ENCODE data around the gene PER1.

Gene PER1

GRCh38 chr17:8166731-8167130 lies 14.5 kb upstream of the PER1 start:
- DNase-seq (ENCODE audit: low spot score): no peak

GRCh38 chr17:8164815-8165131 lies 12.6 kb upstream of the PER1 start:
- DNase-seq (ENCODE audit: low spot score): no peak

GRCh38 chr17:8163978-8164814 lies 12.0 kb upstream of the PER1 start:
- no peak for DNase-seq (ENCODE audit: low spot score)

- no peak for DNase-seq (ENCODE audit: low spot score)
These were observed 11.1 kb upstream of the PER1 start for GRCh38 chr17:8162997-8163977.

- DNase-seq (ENCODE audit: low spot score): peak; percentile 73
These were observed 10.2 kb upstream of the PER1 start, which contains the start of gene VAMP2 for GRCh38 chr17:8162233-8162996. VAMP2 (minus strand) TSS chr17:8162948; CDS start chr17:8162879, 69 bp downstream.

GRCh38 chr17:8161289-8162232 lies 9.4 kb upstream of the PER1 start:
- no peak for DNase-seq (ENCODE audit: low spot score)

GRCh38 chr17:8160741-8161221 lies 8.6 kb upstream of the PER1 start:
- DNase-seq (ENCODE audit: low spot score): no peak

- no peak for DNase-seq (ENCODE audit: low spot score)
These were observed 8.0 kb upstream of the PER1 start for GRCh38 chr17:8160224-8160577.

- no peak for DNase-seq (ENCODE audit: low spot score)
These were observed 7.4 kb upstream of the PER1 start for GRCh38 chr17:8159459-8160223.

- DNase-seq (ENCODE audit: low spot score): no peak
These were observed 6.8 kb upstream of the PER1 start for GRCh38 chr17:8159032-8159400.

GRCh38 chr17:8158267-8159031 lies 6.2 kb upstream of the PER1 start:
- peak; percentile 89 for DNase-seq (ENCODE audit: low spot score)

GRCh38 chr17:8156246-8156992 lies 4.2 kb upstream of the PER1 start:
- peak; percentile 100 for DNase-seq (ENCODE audit: low spot score)

- DNase-seq (ENCODE audit: low spot score): no peak
These were observed 3.7 kb upstream of the PER1 start for GRCh38 chr17:8155996-8156245.

- DNase-seq (ENCODE audit: low spot score): no peak
These were observed 3.2 kb upstream of the PER1 start for GRCh38 chr17:8155231-8155995.

GRCh38 chr17:8154608-8155155 lies 2.5 kb upstream of the PER1 start:
- no peak for DNase-seq (ENCODE audit: low spot score)

GRCh38 chr17:8153957-8154607 lies 1.9 kb upstream of the PER1 start:
- DNase-seq (ENCODE audit: low spot score): peak; percentile 95

- DNase-seq (ENCODE audit: low spot score): peak; percentile 78
These were observed 1.3 kb upstream of the PER1 start for GRCh38 chr17:8153525-8153956.

All from globus pallidus (tissue), 1 donor.